Panc1 (cell line): ENCODE data around the gene HOXD9.

Source experiments
- CTCF ChIP-seq: fragments of 450-650 bp; IDR thresholded peaks from 2 replicates; pipeline ENCODE4 v1.5.1; 2017; ENCODE audit warnings: mild to moderate bottlenecking
- POLR2AphosphoS5 ChIP-seq: IDR thresholded peaks from 2 replicates; pipeline ENCODE4 v1.6.1; 2012; ENCODE audit warnings: mild to moderate bottlenecking, low read depth, low read length, moderate library complexity
- SIN3A ChIP-seq: IDR thresholded peaks from 2 replicates; pipeline ENCODE4 v1.6.1; 2012; ENCODE audit warnings: low read depth, mild to moderate bottlenecking, low read length, moderate library complexity, borderline replicate concordance; ENCODE audit not compliant: insufficient read depth

GRCh38 chr2:176080540-176081375 is 41.8 kb upstream of the HOXD9 start:
- TF ChIP-seq CTCF (no peak), POLR2AphosphoS5 (no peak), SIN3A (no peak)
